T-helper 22 cell (primary cell): ENCODE data around the gene TBC1D4.
A peak's percentile ranks its signal among the peaks of the same experiment; 100 is the strongest.
"Not testable (repeated sequence)": the region's sequence is repeated elsewhere in the genome, so short reads cannot be mapped to it uniquely, and the experiment has no call there.

ENCODE experiments used
- DNase-seq: peaks from one replicate; pipeline ENCODE4 v3.0.0-alpha.2; 2020; ENCODE audit warnings: low read depth

TBC1D4 gene

GRCh38 chr13:75356421-75356820, 125.5 kb downstream of the TBC1D4 start:
- no peak for DNase-seq

GRCh38 chr13:75355609-75356008, 126.4 kb downstream of the TBC1D4 start:
- no peak for DNase-seq

- DNase-seq: no peak
Measured at GRCh38 chr13:75353781-75354193, 128.2 kb downstream of the TBC1D4 start.

GRCh38 chr13:75352641-75353327, 129.2 kb downstream of the TBC1D4 start:
- no peak for DNase-seq

- not testable (repeated sequence) for DNase-seq
Measured at GRCh38 chr13:75351538-75351937, 130.4 kb downstream of the TBC1D4 start.

GRCh38 chr13:75347925-75348324, 134.0 kb downstream of the TBC1D4 start:
- DNase-seq: no peak

- no peak for DNase-seq
Measured at GRCh38 chr13:75347457-75347856, 134.5 kb downstream of the TBC1D4 start.

GRCh38 chr13:75345193-75345592, 136.8 kb downstream of the TBC1D4 start:
- no peak for DNase-seq

GRCh38 chr13:75341028-75341427, 140.9 kb downstream of the TBC1D4 start:
- no peak for DNase-seq

GRCh38 chr13:75339635-75340374, 142.2 kb downstream of the TBC1D4 start:
- DNase-seq: no peak

GRCh38 chr13:75334634-75335447, 147.1 kb downstream of the TBC1D4 start:
- DNase-seq: no peak

- DNase-seq: no peak
Measured at GRCh38 chr13:75333103-75333502, 148.9 kb downstream of the TBC1D4 start.

- DNase-seq: no peak
Measured at GRCh38 chr13:75331792-75332349, 150.1 kb downstream of the TBC1D4 start.

- no peak for DNase-seq
Measured at GRCh38 chr13:75330770-75331169, 151.2 kb downstream of the TBC1D4 start.

GRCh38 chr13:75329723-75330122, 152.2 kb downstream of the TBC1D4 start:
- DNase-seq: no peak

GRCh38 chr13:75329097-75329496, 152.9 kb downstream of the TBC1D4 start:
- no peak for DNase-seq

GRCh38 chr13:75327135-75327510, 154.8 kb downstream of the TBC1D4 start:
- DNase-seq: no peak

GRCh38 chr13:75326173-75327134, 155.5 kb downstream of the TBC1D4 start:
- DNase-seq: peak; percentile 45

- DNase-seq: no peak
Measured at GRCh38 chr13:75325711-75326110, 156.3 kb downstream of the TBC1D4 start.

- no peak for DNase-seq
Measured at GRCh38 chr13:75324413-75324940, 157.5 kb downstream of the TBC1D4 start.

GRCh38 chr13:75321084-75321483, 160.9 kb downstream of the TBC1D4 start:
- no peak for DNase-seq
